GM11168 (cell line): Measurements from ENCODE around the gene FRK.

ENCODE experiments used
- in situ Hi-C: fragments of 300-500 bp; cut with MboI; formaldehyde crosslinking; loops from one replicate; pipeline ENCODE4 v1.12.0; 2022; ENCODE audit warnings: low sequenced_read_pairs; ENCODE audit not compliant: unreplicated experiment

The FRK gene

GRCh38 chr6:116036885-116037284 lies 23.8 kb downstream of the FRK start:
- in situ Hi-C loops: no loop called here

GRCh38 chr6:116036075-116036773 lies 24.5 kb downstream of the FRK start:
- in situ Hi-C loops: no loop called here

GRCh38 chr6:116035616-116036015 lies 25.1 kb downstream of the FRK start:
- in situ Hi-C loops: no loop called here

DNA sequence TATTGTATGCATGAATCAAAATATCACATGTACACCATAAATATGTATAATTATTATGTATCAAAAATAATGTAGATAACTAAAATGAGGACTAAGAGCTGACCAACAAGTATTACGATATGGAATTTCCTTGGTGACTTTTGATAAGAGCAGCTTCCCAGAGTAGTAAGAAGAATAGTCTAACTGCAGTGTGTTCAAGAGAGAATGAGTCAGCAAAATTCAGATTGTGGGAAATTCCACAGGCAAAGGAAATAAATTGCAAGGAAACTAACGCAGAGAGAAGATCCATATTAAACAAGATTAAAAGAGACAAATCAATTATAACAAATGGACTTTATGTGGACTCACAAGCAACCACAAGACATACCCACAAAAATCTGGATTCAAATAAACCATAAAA lies 26.4 kb downstream of the FRK start:
- in situ Hi-C loops: no loop called here

- in situ Hi-C loops: no loop called here
Observed at GRCh38 chr6:116033687-116034303, 26.9 kb downstream of the FRK start.

DNA sequence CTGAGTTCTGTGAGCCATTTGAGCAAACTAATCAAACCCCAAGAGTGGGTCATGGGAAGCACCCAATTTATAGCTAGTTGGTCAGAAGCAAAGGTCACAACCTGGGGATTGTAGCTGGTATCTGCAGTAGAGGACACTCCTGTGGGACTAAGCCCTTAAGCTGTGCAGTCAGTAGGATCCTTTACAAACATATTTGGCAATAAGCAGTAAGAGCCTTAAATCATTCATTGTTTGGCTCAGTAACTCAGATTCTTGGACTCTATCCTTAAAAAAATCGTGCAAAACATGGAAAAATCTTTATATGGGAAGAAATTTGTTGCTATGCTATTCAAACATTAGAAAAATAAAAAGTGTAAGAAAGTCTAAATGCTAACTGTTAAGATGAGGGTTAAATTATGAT lies 29.9 kb downstream of the FRK start:
- in situ Hi-C loops: no loop called here

DNA sequence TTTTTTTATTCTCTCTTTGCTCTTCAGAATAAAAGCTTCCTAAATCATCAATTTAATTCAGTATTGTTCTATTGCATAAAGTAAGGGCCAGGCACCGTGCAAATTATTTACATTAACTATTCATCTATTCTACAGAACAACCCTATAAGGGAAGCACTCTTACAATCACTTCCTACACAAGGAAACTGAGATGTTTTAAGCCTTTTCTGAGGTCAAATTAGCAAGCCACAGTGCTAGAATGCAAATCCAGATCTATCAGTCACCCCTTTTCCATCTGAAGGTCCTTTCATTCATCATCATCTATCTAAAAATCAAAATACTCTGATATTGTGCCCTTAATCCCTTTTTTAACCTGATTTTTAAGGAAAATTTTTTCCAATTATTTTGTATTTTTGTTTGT lies 31.2 kb downstream of the FRK start:
- in situ Hi-C loops: no loop called here

DNA sequence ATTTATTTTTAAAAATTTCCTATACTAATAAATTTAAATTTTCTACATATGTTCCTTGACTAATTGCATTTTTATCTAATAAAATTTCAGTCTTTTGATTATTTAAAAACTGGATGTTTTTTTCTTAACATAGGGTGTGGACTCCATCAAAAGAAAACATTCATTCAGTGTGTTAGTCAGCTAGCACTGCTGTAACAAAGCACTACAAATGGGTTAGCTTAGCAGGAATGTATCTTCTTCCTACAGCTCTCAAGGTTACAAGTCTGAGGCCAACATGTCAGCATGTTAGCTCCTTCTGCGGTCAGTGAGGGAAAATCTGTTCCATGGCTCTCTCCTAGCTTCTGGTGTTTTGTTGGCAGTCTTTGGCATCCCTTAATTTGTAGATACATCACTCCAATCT lies 32.5 kb downstream of the FRK start:
- in situ Hi-C loops: no loop called here

- in situ Hi-C loops: no loop called here
Observed at GRCh38 chr6:116027801-116028200, 32.9 kb downstream of the FRK start.

DNA sequence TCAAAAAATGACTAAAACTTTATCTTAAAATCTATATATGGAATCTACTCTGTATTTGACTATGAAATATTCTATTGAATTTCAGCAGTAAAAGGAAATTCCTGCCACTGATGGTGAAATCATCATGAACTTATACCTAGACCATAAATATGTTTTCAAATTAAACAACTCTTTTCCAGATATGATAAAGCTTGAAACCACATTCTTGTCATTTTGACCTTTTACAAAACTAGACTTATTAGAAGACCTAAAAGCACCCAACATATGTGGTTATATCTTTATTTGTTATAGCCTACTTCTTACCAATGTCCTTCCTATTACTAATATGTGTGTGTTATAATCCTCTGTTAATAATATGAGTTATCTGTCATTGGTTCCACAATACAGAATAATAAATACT lies 35.3 kb downstream of the FRK start:
- in situ Hi-C loops: no loop called here

- in situ Hi-C loops: no loop called here
Observed at GRCh38 chr6:116022841-116023445, 37.7 kb downstream of the FRK start.

DNA sequence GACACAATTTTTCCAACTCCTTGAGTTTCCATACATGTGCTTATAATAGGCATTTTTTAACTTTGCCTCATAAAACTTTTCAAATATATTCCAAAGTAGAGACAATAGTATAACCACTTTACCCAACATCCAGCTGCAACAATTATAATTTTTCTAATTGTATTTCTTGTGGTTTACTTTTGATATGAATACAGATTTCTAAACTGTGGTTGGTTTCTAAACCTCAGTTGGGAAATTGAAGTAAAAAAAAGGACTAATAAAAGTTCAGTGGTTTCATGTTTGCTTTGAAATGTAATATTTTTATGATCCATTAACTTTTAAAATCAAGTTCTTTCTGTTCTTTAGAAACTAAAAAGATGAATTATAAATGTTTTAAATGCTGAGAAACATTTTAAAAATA lies 40.0 kb downstream of the FRK start:
- in situ Hi-C loops: no loop called here

- in situ Hi-C loops: no loop called here
Observed at GRCh38 chr6:116019428-116019827, 41.3 kb downstream of the FRK start.

GRCh38 chr6:116018976-116019375 lies 41.7 kb downstream of the FRK start:
- in situ Hi-C loops: no loop called here

DNA sequence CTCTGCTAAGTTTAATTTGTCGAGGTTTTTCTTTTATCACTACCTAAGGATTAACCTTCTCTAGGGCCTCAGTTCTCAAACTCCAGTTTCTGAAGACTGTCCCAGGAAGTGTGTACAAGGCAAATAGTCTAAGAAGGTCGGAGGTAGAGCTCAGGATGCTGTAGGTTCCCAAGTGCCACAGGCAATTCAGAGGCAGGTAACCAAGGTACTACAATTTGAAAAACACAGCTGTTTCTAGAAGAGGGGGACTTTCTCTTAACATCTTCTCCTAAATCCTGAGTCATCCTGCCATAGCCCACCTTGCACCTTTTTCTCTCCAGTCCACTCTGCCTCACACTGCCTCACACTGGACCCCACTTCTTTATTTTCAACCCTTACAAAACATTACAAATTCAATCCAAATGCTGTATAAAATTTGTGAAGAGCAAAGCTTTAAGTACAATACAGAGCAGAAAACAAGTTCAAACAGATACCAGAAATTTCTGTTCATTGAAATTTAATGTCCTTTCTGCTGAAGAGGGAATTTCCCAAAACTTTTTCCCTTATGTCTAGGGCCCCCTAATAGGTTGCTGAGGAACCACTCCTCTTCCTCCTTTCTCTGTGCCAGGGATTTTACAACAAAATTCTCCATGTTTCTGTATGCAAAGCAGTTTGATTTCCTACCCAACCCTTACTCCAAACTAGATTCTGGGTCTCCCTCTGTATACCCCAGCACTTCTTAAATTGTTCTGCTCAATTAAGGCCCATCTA lies 43.0 kb downstream of the FRK start:
- in situ Hi-C loops: no loop called here

GRCh38 chr6:116016846-116017545 lies 43.7 kb downstream of the FRK start:
- in situ Hi-C loops: no loop called here

DNA sequence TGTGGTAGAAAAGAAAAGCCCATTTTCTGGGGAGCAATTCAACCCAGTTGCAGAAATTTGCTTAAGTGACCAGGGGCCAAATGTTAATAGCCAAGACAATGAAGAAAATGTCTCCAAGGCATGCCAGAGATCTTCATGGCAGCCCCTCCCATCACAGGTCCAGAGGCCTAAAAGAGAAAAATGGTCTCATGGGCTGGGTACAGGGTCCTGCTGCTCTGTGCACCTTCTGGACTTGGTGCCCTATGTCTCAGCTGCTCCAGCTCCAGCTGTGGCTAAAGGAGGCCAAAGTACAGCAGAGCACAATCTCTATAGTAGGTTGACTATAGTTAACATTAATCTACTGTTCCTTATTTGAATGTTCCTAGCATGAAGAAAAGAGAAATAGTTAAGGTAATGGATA lies 44.7 kb downstream of the FRK start:
- in situ Hi-C loops: no loop called here

- in situ Hi-C loops: no loop called here
Observed at GRCh38 chr6:116015561-116015960, 45.1 kb downstream of the FRK start.

GRCh38 chr6:116012951-116013350 lies 47.7 kb downstream of the FRK start:
- in situ Hi-C loops: loop anchor here (5.0 kb wide), 1 partner anchor 69 kb away; no protein-coding TSS in a partner anchor

- in situ Hi-C loops: loop anchor here (5.0 kb wide), 1 partner anchor 70 kb away; no protein-coding TSS in a partner anchor
Observed at GRCh38 chr6:116012471-116012949, 48.2 kb downstream of the FRK start.
